ENCODE measurements around the gene CUX1.
"Not testable (repeated sequence)": the region's sequence is repeated elsewhere in the genome, so short reads cannot be mapped to it uniquely, and the experiment has no call there.

The CUX1 gene

GRCh38 chr7:102325106-102325505, 507.7 kb downstream of the CUX1 start:
- not testable (repeated sequence) for DNase-seq

- no peak for DNase-seq
Measured at GRCh38 chr7:102326157-102326889, 508.9 kb downstream of the CUX1 start.

GRCh38 chr7:102327183-102327582, 509.8 kb downstream of the CUX1 start:
- DNase-seq, result not testable (repeated sequence)

- DNase-seq, result not testable (repeated sequence)
Measured at GRCh38 chr7:102328863-102329262, 511.4 kb downstream of the CUX1 start.

GRCh38 chr7:102329366-102329765, 511.9 kb downstream of the CUX1 start:
- DNase-seq, result not testable (repeated sequence)

- not testable (repeated sequence) for DNase-seq
Measured at GRCh38 chr7:102330666-102331460, 513.4 kb downstream of the CUX1 start.

Measured in GOT3 (cell line).